Skin of body (tissue), 2 donors: ENCODE results near the gene NAT16. TPM values are rescaled to one million over a fixed set of nuclear protein-coding genes. Genes with fewer than 3 reads are reported as not detected.
"Not testable (repeated sequence)": the region's sequence is repeated elsewhere in the genome, so short reads cannot be mapped to it uniquely, and the experiment has no call there.

ENCODE experiments used
- DNase-seq: peaks from one replicate; lab custom pipeline; 2025; lab: John Stamatoyannopoulos, UW
- total RNA-seq: library from RNA; depleted of rRNA; stranded (reverse); fragments of >200 nt; gene quantifications from one replicate; pipeline ENCODE4 v1.2.3, GENCODE V29; 2014

Gene NAT16
- not detected for total RNA-seq

DNA sequence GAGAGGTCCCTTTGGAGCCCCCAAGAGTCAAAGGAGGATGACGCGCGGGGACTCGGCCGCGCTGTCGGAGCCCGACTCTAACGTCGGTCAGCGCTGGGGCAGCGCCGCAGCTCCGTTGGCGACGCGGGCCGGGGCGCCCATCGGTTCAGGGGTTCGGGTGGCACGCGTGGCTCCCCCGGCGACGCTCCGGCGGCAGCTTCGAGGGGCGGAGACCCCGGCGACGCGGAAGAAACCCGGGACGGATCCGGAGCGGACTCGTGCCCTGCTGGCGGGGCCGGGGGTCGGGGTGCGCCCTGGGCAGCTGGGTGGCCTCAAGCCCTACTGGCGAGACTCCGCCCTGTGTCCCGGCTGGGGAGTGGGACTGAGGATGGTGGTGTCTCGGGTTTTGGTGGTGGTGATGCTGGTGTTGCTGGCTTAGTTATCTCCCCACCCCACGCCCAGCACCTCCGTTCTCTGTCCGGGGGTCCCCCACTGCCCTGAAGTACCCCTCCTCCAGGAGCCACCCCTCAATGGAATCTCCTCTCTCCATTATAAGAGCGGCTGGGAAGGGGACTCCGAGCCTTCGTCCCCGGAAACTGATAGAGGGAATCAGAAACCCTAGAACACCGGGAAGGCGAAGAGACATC lies at the start of gene NAT16:
Gene NAT16 (minus strand): TSS at position 164 of the 626 bp plus-strand sequence. CDS start 5,486 bp downstream, outside the sequence.
- no peak for DNase-seq

DNA sequence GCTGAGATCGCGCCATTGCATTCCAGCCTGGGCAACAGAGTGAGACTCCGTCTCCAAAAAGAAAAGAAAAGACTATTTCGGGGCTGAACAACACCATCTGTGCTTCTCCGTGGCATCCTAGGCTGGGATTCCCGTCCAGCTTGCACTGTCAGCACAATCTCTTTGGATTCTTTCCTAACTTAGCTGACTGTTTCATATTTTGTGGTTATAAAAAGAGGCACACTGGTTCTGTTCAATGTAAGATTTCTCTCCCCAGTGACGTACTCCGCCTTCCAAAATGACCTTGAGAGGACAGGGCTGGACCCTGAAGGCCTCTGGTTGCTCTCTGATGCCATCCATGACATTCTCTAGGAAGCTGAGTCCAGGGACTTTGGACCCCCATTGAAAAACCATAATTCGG lies 46.6 kb upstream of the NAT16 start:
- DNase-seq, result peak; percentile 57

DNA sequence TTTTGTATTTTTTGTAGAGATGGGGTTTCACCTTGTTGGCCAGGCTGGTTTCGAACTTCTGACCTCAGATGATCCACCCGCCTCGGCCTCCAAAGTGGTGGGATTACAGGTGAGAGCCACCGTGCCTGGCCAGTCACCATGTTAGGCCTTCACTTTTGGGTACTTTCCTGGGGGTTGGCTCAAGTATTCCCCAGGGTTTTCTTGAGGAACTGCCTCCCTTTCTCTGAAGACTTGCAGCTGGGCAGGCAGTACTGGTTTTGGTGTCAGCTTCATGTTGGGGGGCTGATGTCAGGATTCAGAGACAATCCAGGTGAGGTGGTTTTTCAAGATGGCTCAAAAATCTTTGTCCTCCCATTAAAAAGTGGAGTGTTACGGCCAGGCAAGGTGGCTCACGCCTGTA lies 45.6 kb upstream of the NAT16 start:
- DNase-seq, result no peak

DNA sequence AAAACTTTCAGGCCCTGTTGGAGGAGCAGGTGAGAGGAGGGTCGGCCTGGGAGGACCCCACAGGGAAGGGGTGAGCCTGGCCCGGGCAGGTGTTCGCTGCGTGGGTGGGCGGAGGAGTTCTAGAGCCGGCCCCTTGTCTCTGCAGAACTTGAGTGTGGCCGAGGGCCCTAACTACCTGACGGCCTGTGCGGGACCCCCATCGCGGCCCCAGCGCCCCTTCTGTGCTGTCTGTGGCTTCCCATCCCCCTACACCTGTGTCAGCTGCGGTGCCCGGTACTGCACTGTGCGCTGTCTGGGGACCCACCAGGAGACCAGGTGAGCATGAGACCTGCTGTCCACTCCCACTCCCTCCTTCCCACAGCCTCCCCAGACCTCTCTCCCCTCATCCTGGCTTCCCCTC lies 43.4 kb upstream of the NAT16 start:
- DNase-seq, result no peak

DNA sequence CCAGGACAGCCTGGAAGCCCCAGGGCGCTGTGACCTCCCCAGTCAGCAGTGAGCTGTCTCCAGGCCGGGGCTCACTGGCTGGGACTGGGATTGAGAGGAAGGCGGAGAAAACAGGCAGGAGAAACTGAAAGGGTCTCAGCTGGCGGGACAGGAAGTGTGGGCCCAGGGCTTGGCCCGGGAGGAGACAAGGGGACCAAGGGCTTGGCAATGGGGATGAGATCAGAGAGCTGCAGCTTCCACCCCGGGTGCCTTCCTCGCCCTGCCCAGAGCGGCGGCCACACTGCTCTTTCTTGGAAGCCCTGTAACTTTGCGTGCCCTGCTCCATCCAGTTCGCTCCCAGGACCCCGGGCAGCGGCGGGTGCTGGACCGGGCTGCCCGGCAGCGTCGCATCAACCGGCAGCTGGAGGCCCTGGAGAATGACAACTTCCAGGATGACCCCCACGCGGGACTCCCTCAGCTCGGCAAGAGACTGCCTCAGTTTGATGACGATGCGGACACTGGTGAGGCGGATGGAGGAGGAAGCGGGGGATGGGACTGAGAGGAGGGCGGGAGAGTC lies 42.3 kb upstream of the NAT16 start:
- DNase-seq, result no peak

GRCh38 chr7:101220295-101220694 lies 40.2 kb upstream of the NAT16 start:
- DNase-seq, result no peak

DNA sequence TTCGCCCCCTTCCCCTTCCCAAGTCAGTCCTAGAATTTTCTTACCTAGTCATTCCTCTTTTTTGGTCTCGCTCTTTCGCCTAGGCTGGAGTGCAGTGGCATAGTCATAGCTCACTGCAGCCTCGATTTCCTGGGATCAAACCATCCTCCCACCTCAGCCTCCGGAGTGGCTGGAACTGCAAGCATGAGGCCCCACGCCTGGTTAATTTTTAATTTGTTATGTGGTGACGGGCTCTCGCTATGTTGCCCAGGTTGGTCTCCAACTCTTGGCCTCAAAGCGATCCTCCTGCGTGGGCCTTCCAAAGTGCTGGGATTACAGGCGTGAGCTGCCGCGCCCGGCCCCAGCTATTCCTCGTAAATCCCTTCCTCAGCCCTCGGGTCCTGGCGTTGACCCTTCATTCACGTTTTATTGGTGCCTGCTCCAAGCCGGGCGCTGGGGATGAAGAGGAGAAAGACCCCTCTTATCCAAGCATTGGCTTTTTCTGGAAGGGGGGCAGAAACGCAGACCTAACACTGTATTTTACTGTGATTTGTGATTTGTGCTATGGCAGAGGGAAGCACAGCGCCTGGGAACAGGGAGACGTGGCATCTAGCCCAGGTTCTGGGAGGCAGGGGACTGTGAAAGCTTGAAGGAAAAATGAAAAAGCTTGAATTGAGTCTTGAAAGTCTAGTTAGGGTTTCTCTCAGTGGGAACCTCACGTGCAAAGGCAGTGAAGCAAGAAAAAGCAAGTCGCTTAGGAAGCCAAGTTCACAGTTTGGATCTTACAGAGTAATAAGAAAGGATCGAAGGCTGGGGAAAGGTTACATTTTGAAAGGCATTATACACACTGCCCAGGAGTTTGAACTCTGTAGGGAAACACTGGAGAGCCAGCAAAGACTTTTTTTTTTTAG lies 38.4 kb upstream of the NAT16 start:
- DNase-seq, result no peak

DNA sequence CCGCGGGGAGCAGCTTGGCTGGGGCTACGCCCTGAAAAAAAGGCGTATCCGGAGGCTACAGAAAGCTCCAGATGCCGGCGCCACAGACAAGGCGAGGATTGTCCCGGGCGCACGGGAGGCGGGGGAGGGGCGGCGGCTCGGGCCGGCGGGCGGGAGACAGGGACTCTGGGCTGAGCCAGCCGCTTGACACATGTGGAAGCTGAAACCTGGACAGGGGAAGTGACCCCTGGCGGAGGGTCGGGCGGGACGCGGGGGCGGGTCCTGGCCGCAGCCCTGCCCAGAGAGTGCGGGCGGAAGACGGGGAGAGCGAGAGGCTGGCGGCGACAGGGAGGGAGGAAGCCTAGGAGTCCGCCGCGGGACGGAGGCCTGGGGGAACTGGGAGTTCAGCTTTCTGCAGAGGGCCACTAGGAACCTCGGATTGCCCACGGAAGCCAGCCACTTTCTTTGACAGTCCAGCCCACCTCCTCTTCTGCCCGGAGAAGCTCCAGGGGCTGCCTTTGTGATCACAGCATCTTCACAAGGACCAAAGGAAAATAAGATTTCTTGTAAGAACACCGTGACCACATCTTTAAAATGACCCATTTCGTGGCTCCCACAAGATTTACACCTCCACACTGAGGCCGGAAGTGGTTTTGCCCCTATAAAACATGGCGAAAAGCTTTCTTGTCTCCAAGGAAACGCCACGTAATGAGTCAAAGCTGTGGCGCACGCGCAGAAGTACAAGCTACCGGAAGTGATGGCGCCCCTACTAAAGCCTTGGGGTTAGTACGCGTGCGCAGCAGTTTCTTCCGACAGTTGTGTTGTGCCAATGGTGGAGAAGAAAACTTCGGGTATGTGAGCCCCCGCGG lies 37.5 kb upstream of the NAT16 start, which contains the start of the genes PLOD3 and ZNHIT1:
Gene PLOD3 (minus strand): TSS at position 194 of the 848 bp plus-strand sequence. CDS start 307 bp downstream, outside the sequence.
Gene ZNHIT1 (plus strand): TSS at position 778 of the 848 bp plus-strand sequence. CDS start 31 bp downstream, at position 809.
- DNase-seq, result peak; percentile 99

DNA sequence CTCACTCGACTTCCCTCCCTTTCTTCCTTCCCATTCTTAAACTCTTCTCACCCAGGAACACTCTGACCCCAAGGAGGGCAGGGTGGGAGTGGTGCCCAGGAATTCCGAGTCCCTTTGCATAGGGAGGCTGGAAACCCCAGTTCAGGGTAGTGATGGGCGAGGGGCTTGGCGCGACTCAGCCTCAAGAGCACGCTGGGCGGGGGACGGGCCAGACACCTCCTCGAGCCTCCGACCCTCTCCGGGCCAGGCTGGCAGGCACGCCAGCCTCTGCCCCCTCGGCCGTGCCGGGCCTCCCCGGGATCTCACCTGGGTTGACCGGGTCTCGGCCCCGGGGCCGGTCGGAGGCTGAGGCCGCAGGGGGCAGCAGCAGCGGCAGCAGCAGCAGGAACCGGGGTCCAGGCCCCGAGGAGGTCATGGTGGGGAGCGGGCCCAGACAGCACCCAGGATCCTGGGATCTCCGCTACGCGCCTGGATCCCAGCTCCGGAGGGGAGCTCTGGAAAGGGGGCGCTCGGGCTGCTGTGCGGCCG lies 36.8 kb upstream of the NAT16 start:
- no peak for DNase-seq

DNA sequence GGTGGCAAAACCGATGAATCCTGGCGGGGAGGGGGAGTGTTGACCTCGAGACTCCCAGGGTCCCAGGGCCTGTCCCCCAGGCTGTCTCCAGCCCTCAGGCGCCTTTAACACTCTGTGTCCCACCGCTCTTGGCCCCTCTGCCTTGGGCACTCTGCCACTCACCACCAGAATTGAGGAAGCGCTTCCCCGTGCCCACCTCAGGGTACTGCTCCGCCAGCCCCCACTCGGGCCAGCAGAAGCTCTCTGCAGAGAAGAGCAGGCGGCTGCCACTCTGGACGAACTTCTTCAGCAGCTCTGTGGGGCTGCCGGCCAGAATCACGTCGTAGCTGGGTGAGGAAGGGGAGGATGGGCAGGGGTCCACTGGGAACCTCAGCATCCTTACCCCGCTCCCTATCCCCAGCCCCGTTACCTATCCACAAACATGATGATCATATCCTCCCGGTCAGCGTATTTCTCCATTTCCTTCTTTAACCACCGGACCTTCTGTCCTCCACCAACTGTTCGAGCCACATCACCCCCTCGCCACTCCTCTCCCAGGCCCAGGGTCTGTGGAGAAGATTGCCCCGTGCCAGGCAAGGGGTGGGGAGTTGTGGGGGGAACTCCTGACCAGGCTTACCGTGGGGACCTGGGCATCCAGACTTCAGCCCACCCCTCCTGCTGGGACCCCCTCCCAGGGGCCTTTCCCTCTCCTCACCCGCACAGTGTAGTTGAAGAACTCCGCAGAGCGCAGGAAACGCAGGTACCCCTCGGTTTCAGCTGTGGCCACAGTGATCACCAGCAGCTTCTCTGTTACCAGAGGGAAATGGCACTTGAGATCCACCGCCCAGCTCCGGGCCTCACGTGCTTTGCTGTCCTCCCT lies 36.1 kb upstream of the NAT16 start:
- no peak for DNase-seq

GRCh38 chr7:101212014-101212413 lies 31.9 kb upstream of the NAT16 start:
- DNase-seq, result no peak

GRCh38 chr7:101211501-101211900 lies 31.4 kb upstream of the NAT16 start:
- DNase-seq, result no peak

- DNase-seq, result no peak
These were observed 30.1 kb upstream of the NAT16 start for GRCh38 chr7:101210143-101210542.

- no peak for DNase-seq
These were observed 28.7 kb upstream of the NAT16 start for GRCh38 chr7:101208794-101209193.

- no peak for DNase-seq
These were observed 27.4 kb upstream of the NAT16 start for GRCh38 chr7:101207459-101207858.

GRCh38 chr7:101206665-101207042 lies 26.6 kb upstream of the NAT16 start:
- no peak for DNase-seq

GRCh38 chr7:101205901-101206664 lies 26.0 kb upstream of the NAT16 start:
- no peak for DNase-seq

DNA sequence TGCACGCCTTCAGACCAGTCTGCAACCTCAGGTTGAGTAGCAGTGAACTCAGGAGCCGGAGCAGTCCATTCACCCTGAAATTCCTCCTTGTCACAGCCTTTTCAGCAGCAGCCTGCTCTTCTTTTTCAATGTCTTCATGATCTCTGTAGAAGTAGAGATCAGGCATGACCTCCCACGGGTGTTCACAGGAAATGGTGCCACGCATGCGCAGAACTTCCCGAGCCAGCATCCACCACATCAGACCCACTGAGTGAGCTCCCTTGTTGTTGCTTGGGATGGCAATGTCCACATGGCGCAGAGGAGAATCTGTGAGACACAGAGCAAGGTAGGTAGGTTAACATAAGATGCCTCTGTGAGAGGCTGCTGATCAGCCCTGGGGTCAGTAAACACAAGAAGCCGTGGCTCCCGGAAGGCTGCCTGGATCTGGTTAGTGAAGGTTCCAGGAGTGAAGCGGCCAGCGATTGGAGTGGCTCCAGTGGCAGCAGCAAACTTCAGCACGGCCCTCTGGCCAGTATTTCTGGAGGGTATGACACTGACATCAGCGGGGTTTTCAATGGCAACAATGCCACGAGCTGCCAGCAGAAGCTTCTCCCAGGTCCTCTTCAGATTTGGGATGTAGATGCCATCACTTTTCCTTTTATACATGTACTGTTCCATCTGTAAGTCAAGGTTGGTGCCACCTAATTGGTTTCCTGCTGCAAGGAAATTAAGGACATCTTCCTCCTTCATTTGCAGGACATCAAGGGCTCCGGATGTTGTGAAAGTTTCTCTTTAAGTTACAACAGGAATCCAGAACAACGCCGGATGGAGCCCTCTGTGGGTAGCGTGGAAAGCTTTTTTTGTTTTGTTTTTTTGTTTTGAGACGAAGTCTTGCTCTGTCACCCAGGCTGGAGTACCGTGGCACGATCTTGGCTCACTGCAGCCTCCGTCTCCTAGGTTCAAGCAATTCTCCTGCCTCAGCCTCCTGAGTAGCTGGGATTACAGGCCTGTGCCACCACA lies 23.9 kb upstream of the NAT16 start:
- not testable (repeated sequence) for DNase-seq
